Muscle layer of colon (tissue), 2 donors: Measurements from ENCODE around the gene TENM4.

Experiments used
- H3K27ac ChIP-seq: one replicate; pipeline ENCODE4 v1.7.0; 2013; ENCODE audit warnings: low read depth, mild to moderate bottlenecking, low read length, moderate library complexity
- H3K27me3 ChIP-seq, 2 donors: one replicate each; pipeline ENCODE4 v1.7.0; 2013; ENCODE audit warnings: low read length in 2 of 2, mild to moderate bottlenecking in 2 of 2; ENCODE audit not compliant: insufficient read depth in 2 of 2, control insufficient read depth in 1 of 2
- H3K36me3 ChIP-seq: one replicate; pipeline ENCODE4 v1.7.0; 2013; ENCODE audit warnings: mild to moderate bottlenecking, low read length; ENCODE audit not compliant: insufficient read depth
- H3K4me1 ChIP-seq: one replicate; pipeline ENCODE4 v1.7.0; 2013; ENCODE audit warnings: mild to moderate bottlenecking, low read length; ENCODE audit not compliant: insufficient read depth
- H3K4me3 ChIP-seq, 2 donors: one replicate each; pipeline ENCODE4 v1.7.0; 2013; ENCODE audit warnings: low read length in 2 of 2, low read depth in 1 of 2, mild to moderate bottlenecking in 1 of 2, moderate library complexity in 1 of 2
- H3K9ac ChIP-seq: one replicate; pipeline ENCODE4 v1.7.0; 2013; ENCODE audit warnings: low read length
- H3K9me3 ChIP-seq: one replicate; pipeline ENCODE4 v1.7.0; 2013; ENCODE audit warnings: mild to moderate bottlenecking, low read length
- donor health status: abdominal sarcoma.
- donor health status: Adenocarcinoma of cecum.

Gene TENM4

GRCh38 chr11:79313530-79313913 is 127.3 kb downstream of the TENM4 start:
- Histone ChIP-seq H3K9ac (no peak overlapping the region), H3K27me3 (no peaks in the 10 kb centered on the region), H3K4me1 (no peaks in the 10 kb centered on the region), H3K36me3 (no peaks in the 10 kb centered on the region), H3K9me3 (no peaks in the 10 kb centered on the region), H3K4me3 (no peak overlapping the region), H3K27ac (no peak overlapping the region)

GRCh38 chr11:79312617-79313529 is 128.0 kb downstream of the TENM4 start:
- H3K4me1 ChIP-seq: no peaks in the 10 kb centered on the region
- H3K27ac ChIP-seq: no peak overlapping the region
- H3K9ac ChIP-seq: no peak overlapping the region
- H3K4me3 ChIP-seq: no peak overlapping the region
- no peaks in the 10 kb centered on the region for H3K27me3 ChIP-seq
- no peaks in the 10 kb centered on the region for H3K36me3 ChIP-seq
- no peaks in the 10 kb centered on the region for H3K9me3 ChIP-seq

- Histone ChIP-seq H3K9me3 (no peaks in the 10 kb centered on the region), H3K36me3 (no peaks in the 10 kb centered on the region), H3K9ac (no peak overlapping the region), H3K4me3 (no peak overlapping the region), H3K4me1 (no peaks in the 10 kb centered on the region), H3K27ac (no peak overlapping the region), H3K27me3 (no peaks in the 10 kb centered on the region)
These were observed 129.4 kb downstream of the TENM4 start for GRCh38 chr11:79311461-79311860.

GRCh38 chr11:79309407-79309806 is 131.4 kb downstream of the TENM4 start:
- H3K9me3 ChIP-seq: no peaks in the 10 kb centered on the region
- no peak overlapping the region for H3K9ac ChIP-seq
- H3K27ac ChIP-seq: no peak overlapping the region
- H3K27me3 ChIP-seq: no peaks in the 10 kb centered on the region
- no peak overlapping the region for H3K4me3 ChIP-seq
- H3K4me1 ChIP-seq: no peaks in the 10 kb centered on the region
- H3K36me3 ChIP-seq: no peaks in the 10 kb centered on the region

- Histone ChIP-seq H3K27me3 (no peaks in the 10 kb centered on the region), H3K9me3 (no peaks in the 10 kb centered on the region), H3K4me1 (no peaks in the 10 kb centered on the region), H3K36me3 (no peaks in the 10 kb centered on the region), H3K27ac (no peak overlapping the region), H3K4me3 (no peak overlapping the region), H3K9ac (no peak overlapping the region)
These were observed 132.4 kb downstream of the TENM4 start for GRCh38 chr11:79308429-79308828.

GRCh38 chr11:79304599-79305212 is 136.1 kb downstream of the TENM4 start:
- no peak overlapping the region for H3K27ac ChIP-seq
- no peak overlapping the region for H3K9ac ChIP-seq

GRCh38 chr11:79296141-79296540 is 144.7 kb downstream of the TENM4 start:
- no peak overlapping the region for H3K4me3 ChIP-seq
- H3K36me3 ChIP-seq: no peaks in the 10 kb centered on the region
- no peaks in the 10 kb centered on the region for H3K9me3 ChIP-seq
- H3K4me1 ChIP-seq: no peaks in the 10 kb centered on the region
- no peaks in the 10 kb centered on the region for H3K27me3 ChIP-seq
- H3K27ac ChIP-seq: no peak overlapping the region
- H3K9ac ChIP-seq: no peak overlapping the region

More at GRCh38 chr11:79304599-79305212, 136.1 kb downstream of the TENM4 start:
- H3K4me1 ChIP-seq: no peaks in the 10 kb centered on the region
- H3K27me3 ChIP-seq: no peaks in the 10 kb centered on the region
- H3K9me3 ChIP-seq: no peaks in the 10 kb centered on the region
- H3K4me3 ChIP-seq: no peak overlapping the region
- H3K36me3 ChIP-seq: no peaks in the 10 kb centered on the region

- H3K9me3 ChIP-seq: no peaks in the 10 kb centered on the region
- H3K27me3 ChIP-seq: no peaks in the 10 kb centered on the region
- no peak overlapping the region for H3K9ac ChIP-seq
- H3K36me3 ChIP-seq: no peaks in the 10 kb centered on the region
- no peaks in the 10 kb centered on the region for H3K4me1 ChIP-seq
- H3K4me3 ChIP-seq: no peak overlapping the region
- no peak overlapping the region for H3K27ac ChIP-seq
These were observed 145.7 kb downstream of the TENM4 start for GRCh38 chr11:79294845-79295731.

GRCh38 chr11:79291948-79292347 is 148.9 kb downstream of the TENM4 start:
- Histone ChIP-seq H3K4me3 (no peak overlapping the region), H3K36me3 (no peaks in the 10 kb centered on the region), H3K4me1 (no peaks in the 10 kb centered on the region), H3K9me3 (no peaks in the 10 kb centered on the region), H3K9ac (no peak overlapping the region), H3K27ac (no peak overlapping the region), H3K27me3 (no peaks in the 10 kb centered on the region)

- no peaks in the 10 kb centered on the region for H3K4me1 ChIP-seq
- H3K4me3 ChIP-seq: no peak overlapping the region
- no peaks in the 10 kb centered on the region for H3K36me3 ChIP-seq
- no peak overlapping the region for H3K9ac ChIP-seq
- no peaks in the 10 kb centered on the region for H3K27me3 ChIP-seq
- no peak overlapping the region for H3K27ac ChIP-seq
- no peaks in the 10 kb centered on the region for H3K9me3 ChIP-seq
These were observed 150.1 kb downstream of the TENM4 start for GRCh38 chr11:79290761-79291160.

- Histone ChIP-seq H3K4me3 (no peak overlapping the region), H3K9me3 (no peaks in the 10 kb centered on the region), H3K9ac (no peak overlapping the region), H3K27me3 (no peaks in the 10 kb centered on the region), H3K27ac (no peak overlapping the region), H3K4me1 (no peaks in the 10 kb centered on the region), H3K36me3 (no peaks in the 10 kb centered on the region)
These were observed 152.9 kb downstream of the TENM4 start for GRCh38 chr11:79287952-79288351.
